Osteocyte (in vitro differentiated cells): Measurements from ENCODE around the gene CREB5. TPM values are rescaled to one million over a fixed set of nuclear protein-coding genes. Genes with fewer than 3 reads are reported as not detected.

Source experiments
- DNase-seq: peaks from one replicate; pipeline ENCODE4 v3.0.0; 2021; ENCODE audit warnings: mixed read lengths; ENCODE audit not compliant: unreplicated experiment; ENCODE audit errors: extremely low spot score
- H3K27ac Mint-ChIP-seq: one replicate; pipeline ENCODE4 v1.8.0; 2021; ENCODE audit warnings: mild to moderate bottlenecking, mixed read lengths; ENCODE audit not compliant: unreplicated experiment
- H3K27me3 Mint-ChIP-seq: one replicate; pipeline ENCODE4 v1.8.0; 2021; ENCODE audit warnings: mixed read lengths; ENCODE audit not compliant: unreplicated experiment
- H3K36me3 Mint-ChIP-seq: one replicate; pipeline ENCODE4 v1.8.0; 2021; ENCODE audit warnings: mixed read lengths; ENCODE audit not compliant: unreplicated experiment
- H3K4me1 Mint-ChIP-seq: one replicate; pipeline ENCODE4 v1.8.0; 2021; ENCODE audit warnings: mixed read lengths; ENCODE audit not compliant: unreplicated experiment
- H3K4me3 Mint-ChIP-seq: one replicate; pipeline ENCODE4 v1.8.0; 2021; ENCODE audit warnings: mild to moderate bottlenecking, moderate library complexity, mixed read lengths; ENCODE audit not compliant: unreplicated experiment
- H3K9me3 Mint-ChIP-seq: one replicate; pipeline ENCODE4 v1.8.0; 2021; ENCODE audit warnings: mixed read lengths; ENCODE audit not compliant: unreplicated experiment
- total RNA-seq: library from RNA; stranded (reverse); gene quantifications from 2 replicates; pipeline ENCODE4 v1.2.1, GENCODE V29; 2021
- TF ChIP-seq, protein P1 (sequence below): fragments of 200-600 bp; sonication (generic); IDR thresholded peaks from 2 replicates; pipeline ENCODE4 v1.5.0; 2021; ENCODE audit warnings: antibody characterized with exemption, mild to moderate bottlenecking, moderate library complexity

Gene CREB5
- total RNA-seq, 1 donor from 2014 or later = 7.5 TPM

DNA sequence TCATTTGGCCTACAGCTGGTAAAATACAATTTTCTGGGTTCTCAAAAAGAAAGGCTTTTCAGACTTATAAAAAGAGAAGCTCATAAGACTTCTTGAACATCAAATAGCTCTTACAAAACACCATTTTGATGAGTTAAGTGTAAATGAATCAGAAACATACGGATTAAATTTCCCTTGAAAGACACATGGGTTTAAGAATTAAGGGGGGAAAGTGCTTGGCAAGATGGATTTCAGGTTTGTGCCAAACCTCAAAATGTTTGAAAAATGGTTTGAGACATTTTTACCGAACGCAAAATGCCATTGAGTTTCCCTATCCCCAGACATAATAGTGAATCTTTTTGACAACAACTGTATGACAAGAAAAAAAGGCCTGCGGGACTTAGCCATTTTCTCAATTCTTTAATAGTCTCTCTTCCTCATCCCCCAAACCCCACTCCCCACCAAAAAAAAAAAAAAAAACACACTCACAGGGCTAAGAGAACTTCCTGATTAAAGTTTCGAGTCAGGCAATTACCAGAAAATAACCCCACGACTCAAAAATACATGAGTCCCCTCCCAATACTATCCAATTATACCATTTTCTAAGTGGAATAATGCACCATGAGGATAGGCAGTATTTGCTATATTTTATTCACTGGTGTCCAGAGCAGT is 285.7 kb downstream of the CREB5 start:
- Mint-ChIP-seq H3K36me3 (peaks cover 2% of the 10 kb centered on the region), H3K9me3 (peaks cover 8% of the 10 kb centered on the region), H3K27me3 (no peaks in the 10 kb centered on the region), H3K27ac (no peak overlapping the region), H3K4me1 (peaks cover 27% of the 10 kb centered on the region), H3K4me3 (no peak overlapping the region)
- DNase-seq = no peak
- TF ChIP-seq, protein P1, sequence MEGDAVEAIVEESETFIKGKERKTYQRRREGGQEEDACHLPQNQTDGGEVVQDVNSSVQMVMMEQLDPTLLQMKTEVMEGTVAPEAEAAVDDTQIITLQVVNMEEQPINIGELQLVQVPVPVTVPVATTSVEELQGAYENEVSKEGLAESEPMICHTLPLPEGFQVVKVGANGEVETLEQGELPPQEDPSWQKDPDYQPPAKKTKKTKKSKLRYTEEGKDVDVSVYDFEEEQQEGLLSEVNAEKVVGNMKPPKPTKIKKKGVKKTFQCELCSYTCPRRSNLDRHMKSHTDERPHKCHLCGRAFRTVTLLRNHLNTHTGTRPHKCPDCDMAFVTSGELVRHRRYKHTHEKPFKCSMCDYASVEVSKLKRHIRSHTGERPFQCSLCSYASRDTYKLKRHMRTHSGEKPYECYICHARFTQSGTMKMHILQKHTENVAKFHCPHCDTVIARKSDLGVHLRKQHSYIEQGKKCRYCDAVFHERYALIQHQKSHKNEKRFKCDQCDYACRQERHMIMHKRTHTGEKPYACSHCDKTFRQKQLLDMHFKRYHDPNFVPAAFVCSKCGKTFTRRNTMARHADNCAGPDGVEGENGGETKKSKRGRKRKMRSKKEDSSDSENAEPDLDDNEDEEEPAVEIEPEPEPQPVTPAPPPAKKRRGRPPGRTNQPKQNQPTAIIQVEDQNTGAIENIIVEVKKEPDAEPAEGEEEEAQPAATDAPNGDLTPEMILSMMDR = no peak

DNA sequence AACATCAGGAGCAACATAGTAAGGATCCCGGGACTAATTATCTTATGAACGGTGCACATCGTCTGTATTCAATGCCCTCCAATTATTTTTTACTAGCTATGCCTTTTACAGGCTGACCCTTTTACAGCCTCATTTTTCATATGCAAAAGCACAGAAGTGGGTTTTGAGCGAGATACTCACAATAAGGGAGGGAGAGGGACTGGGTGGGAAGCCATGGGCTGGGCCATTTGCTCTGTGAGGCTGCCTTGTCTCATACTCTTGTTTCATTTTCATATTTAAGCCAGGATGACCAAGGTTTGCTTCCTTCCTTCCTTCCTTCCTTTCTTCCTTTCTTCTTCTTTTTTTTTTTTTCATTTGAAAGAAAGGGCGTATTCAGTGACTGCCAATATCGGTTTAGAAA is 286.5 kb downstream of the CREB5 start:
- H3K4me1 Mint-ChIP-seq = peaks cover 27% of the 10 kb centered on the region
- TF ChIP-seq, protein P1 = no peak
- peaks cover 4% of the 10 kb centered on the region for H3K36me3 Mint-ChIP-seq
- no peak for DNase-seq
- no peak overlapping the region for H3K4me3 Mint-ChIP-seq
- peaks cover 10% of the 10 kb centered on the region for H3K9me3 Mint-ChIP-seq
- H3K27me3 Mint-ChIP-seq = no peaks in the 10 kb centered on the region
- no peak overlapping the region for H3K27ac Mint-ChIP-seq

DNA sequence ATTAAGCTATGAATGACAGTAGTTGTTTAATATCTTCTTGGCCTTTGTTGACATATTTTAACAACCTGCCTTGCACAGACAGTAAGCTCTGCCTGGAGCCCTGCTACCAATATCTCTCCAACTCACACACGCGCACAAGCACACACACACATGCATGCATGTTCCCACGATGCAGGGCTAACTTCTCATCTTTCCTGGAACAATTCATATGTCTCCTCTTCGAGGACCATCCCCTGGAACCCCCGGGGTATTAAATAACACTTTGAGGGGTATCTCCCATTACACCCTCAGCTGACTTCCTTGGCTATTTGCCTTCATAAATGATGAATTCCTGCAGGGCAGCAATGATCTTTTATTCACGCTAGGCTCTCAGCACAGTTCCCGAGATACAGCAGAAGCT is 287.8 kb downstream of the CREB5 start:
- Mint-ChIP-seq H3K4me1 (peaks cover 27% of the 10 kb centered on the region), H3K9me3 (peaks cover 10% of the 10 kb centered on the region), H3K27ac (peak overlapping the region; percentile 0), H3K27me3 (no peaks in the 10 kb centered on the region), H3K4me3 (no peak overlapping the region), H3K36me3 (peaks cover 4% of the 10 kb centered on the region)
- DNase-seq = no peak
- TF ChIP-seq, protein P1 = no peak

DNA sequence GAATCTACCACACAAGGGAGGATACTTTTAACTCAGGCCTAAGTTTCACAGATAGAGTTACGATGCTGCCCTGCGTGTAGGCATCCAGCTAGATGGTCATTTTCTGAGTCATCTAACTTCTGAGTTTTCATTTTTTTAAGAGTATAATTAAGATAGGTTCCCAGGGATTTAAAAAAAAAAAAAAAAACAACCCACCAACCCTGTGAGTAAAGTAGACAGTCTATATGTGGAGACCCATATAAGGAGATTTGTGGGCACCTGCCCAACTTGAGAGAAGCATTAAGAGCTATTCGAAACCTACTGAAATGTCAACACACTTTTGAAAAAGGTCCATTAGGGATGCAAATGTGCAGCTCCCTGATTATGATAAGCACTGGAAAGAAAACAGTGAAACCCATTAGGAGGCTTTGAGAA is 288.5 kb downstream of the CREB5 start:
- H3K4me1 Mint-ChIP-seq = peaks cover 27% of the 10 kb centered on the region
- no peak for DNase-seq
- H3K27ac Mint-ChIP-seq = peak overlapping the region; percentile 33
- peaks cover 10% of the 10 kb centered on the region for H3K9me3 Mint-ChIP-seq
- H3K27me3 Mint-ChIP-seq = no peaks in the 10 kb centered on the region
- H3K36me3 Mint-ChIP-seq = peaks cover 4% of the 10 kb centered on the region
- no peak overlapping the region for H3K4me3 Mint-ChIP-seq
- TF ChIP-seq, protein P1 = no peak

DNA sequence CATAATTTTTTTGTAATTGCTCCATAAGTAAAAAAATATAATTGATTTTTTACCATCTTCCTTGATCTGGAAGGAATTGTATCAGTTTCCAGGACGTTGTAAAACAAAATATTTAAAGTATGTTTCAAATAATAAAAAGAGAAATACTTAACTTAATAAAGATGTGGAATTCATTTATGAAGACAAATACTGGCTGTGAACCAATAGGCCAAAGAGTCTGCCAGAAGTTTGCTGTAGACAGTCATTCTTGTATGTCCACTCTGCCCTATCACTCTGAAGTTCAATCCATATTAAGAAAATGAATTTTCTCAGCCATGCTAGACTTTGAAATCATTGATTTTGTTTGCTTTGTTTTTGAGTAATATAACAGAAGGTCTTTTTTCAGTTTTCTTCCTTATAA is 289.4 kb downstream of the CREB5 start:
- Mint-ChIP-seq H3K9me3 (peaks cover 10% of the 10 kb centered on the region), H3K4me3 (no peak overlapping the region), H3K36me3 (peaks cover 4% of the 10 kb centered on the region), H3K4me1 (peaks cover 27% of the 10 kb centered on the region), H3K27ac (no peak overlapping the region), H3K27me3 (no peaks in the 10 kb centered on the region)
- DNase-seq = no peak
- TF ChIP-seq, protein P1 = no peak
